Measurements from ENCODE around the gene CEP112. TPM values are rescaled to one million over a fixed set of nuclear protein-coding genes. Genes with fewer than 3 reads are reported as not detected.

Gene CEP112
- total and polyA plus RNA-seq, 2 donors (not counting 3 experiments of a cell fraction or from before 2014, with no cell fraction given): 1.5 to 25.3 TPM

DNA sequence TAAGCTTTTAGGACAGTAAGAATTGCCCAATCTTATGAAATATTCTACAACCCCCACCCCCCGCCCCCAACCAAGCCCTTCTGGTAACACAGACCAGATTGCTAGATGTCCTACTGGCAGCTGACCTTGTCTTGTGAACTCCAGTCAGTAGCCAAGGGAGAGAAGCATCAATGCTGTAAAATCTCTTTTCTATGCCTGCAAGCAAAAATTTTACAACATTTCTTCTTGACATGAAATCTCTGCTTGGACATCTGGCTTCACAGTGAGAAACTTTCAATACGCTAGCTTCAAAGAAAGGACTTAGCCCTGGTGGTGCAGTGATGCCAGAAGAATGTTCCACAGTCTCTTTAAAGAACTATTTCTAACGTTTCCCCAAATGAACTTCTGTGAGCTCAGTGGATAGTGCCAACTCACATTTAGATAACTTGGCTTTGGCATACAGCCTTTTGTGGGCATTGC, 461.2 kb downstream of the CEP112 start:
- CTCF ChIA-PET: no interaction called here
- FAIRE-seq (no peak), DNase-seq (ENCODE audit: low read depth, low spot score) (no peak)
- H3K9me3 ChIP-seq (replicated peaks; ENCODE audit: control insufficient read depth, insufficient read depth, low read length): no peaks in the 10 kb centered on the region
- TF ChIP-seq EZH2 (IDR thresholded peaks at IDR 0.05; ENCODE audit: borderline replicate concordance, low read depth, low read length, severe bottlenecking) (no peak), FOS (IDR thresholded peaks at IDR 0.05; ENCODE audit: borderline replicate concordance, insufficient read depth, low read length) (no peak), GATA2 (IDR thresholded peaks at IDR 0.05; ENCODE audit: insufficient read depth, insufficient read length, low read depth, low read length) (no peak), POLR2AphosphoS5 (IDR thresholded peaks at IDR 0.05; ENCODE audit: insufficient read depth, low read depth, low read length) (no peak), JUN (IDR thresholded peaks at IDR 0.05; ENCODE audit: borderline replicate concordance, insufficient read depth, insufficient read length, low read depth) (no peak), MYC (IDR thresholded peaks at IDR 0.05; ENCODE audit: low read depth, low read length) (no peak), CTCF (IDR thresholded peaks at IDR 0.05; ENCODE audit: extremely low read depth in 1 of 2, insufficient read depth in 1 of 2, low read depth in 1 of 2, low read length in 2 of 2) (no peak), POLR2A (IDR thresholded peaks at IDR 0.05; ENCODE audit: low read depth, low read length) (no peak)
- TF ChIP-seq, protein P1, sequence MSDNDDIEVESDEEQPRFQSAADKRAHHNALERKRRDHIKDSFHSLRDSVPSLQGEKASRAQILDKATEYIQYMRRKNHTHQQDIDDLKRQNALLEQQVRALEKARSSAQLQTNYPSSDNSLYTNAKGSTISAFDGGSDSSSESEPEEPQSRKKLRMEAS (IDR thresholded peaks at IDR 0.05; ENCODE audit: insufficient read depth, insufficient read length): no peak
- H3K9me1 ChIP-seq (replicated peaks; ENCODE audit: control insufficient read depth, extremely low read depth, insufficient read depth, low read length): no peaks in the 10 kb centered on the region
- no peaks in the 10 kb centered on the region for H3K36me3 ChIP-seq (ENCODE audit: control insufficient read depth in 2 of 2, extremely low read depth in 1 of 2, insufficient read depth in 2 of 2, low read length in 2 of 2)
- no peaks in the 10 kb centered on the region for H3K79me2 ChIP-seq (ENCODE audit: control insufficient read depth, insufficient read depth, low read length)
- H3K4me1 ChIP-seq (ENCODE audit: control insufficient read depth, extremely low read depth, insufficient read depth, low read length): no peaks in the 10 kb centered on the region
- no peaks in the 10 kb centered on the region for H3K27me3 ChIP-seq (ENCODE audit: control insufficient read depth in 2 of 2, insufficient read depth in 2 of 2, low read length in 2 of 2)
- no peak overlapping the region for H3K9ac ChIP-seq (replicated peaks; ENCODE audit: extremely low read depth, insufficient read depth, low read length)
- no peak overlapping the region for H2AFZ ChIP-seq (ENCODE audit: low read depth, low read length)
- no peaks in the 10 kb centered on the region for H4K20me1 ChIP-seq (replicated peaks; ENCODE audit: control insufficient read depth, extremely low read depth, insufficient read depth, low read length)
- H3K4me2 ChIP-seq (ENCODE audit: insufficient read depth, low read length): no peak overlapping the region
- dilution Hi-C loops (cut with MboI; ENCODE audit: extremely low pct_ligation_motif_present, low sequenced_read_pairs): no loop called here
- H3K4me3 ChIP-seq (replicated peaks in 1 of 3; ENCODE audit: insufficient read depth in 1 of 3, low read depth in 1 of 3, low read length in 3 of 3): no peak overlapping the region
- POLR2A ChIA-PET: no interaction called here
- no TSS peak for BruUV-seq (replicated peaks)
- intact Hi-C loops (cut with micrococcal nuclease): no loop called here
- no peak overlapping the region for H3K27ac ChIP-seq (ENCODE audit: insufficient read depth, low read depth, low read length)

Measured in endothelial cell of umbilical vein (primary cell).